GM12878 (cell line): ENCODE measurements around the gene STON1. TPM values are rescaled to one million over a fixed set of nuclear protein-coding genes. Genes with fewer than 3 reads are reported as not detected.

Source experiments
- ATAC-seq: fragments of 200-7000 bp; cut with Tn5 transposase; 3 replicates; pipeline ENCODE4 v1.9.1; 2020; ENCODE audit warnings: mild to moderate bottlenecking, moderate library complexity
- BruUV-seq: library from RNA; stranded (reverse); fragments of 400-500 nt; replicated peaks from 2 replicates; lab custom pipeline; 2021; lab: Mats Ljungman, UMichigan
- CTCF ChIA-PET: fragments of 300-600 bp; sonication (Branson Sonifier 250); formaldehyde crosslinking; extraction: SDS; loops from one replicate; lab custom pipeline; 2021; ENCODE audit warnings: inconsistent platforms; lab: Yijun Ruan, JAX
- POLR2A ChIA-PET: fragments of 350-600 bp; formaldehyde crosslinking; extraction: SDS; loops from one replicate; lab custom pipeline; 2021; ENCODE audit warnings: inconsistent platforms; lab: Charles Lee
- RAD21 ChIA-PET: fragments of 300-600 bp; sonication (Branson Sonifier 250); formaldehyde crosslinking; loops from one replicate; lab custom pipeline; 2023; ENCODE audit warnings: antibody characterized with exemption; ENCODE audit not compliant: unreplicated experiment; lab: Charles Lee
- SMC1A ChIA-PET: fragments of 300-600 bp; sonication (Branson Sonifier 250); formaldehyde crosslinking; loops from one replicate; lab custom pipeline; 2023; ENCODE audit not compliant: unreplicated experiment, uncharacterized antibody; lab: Charles Lee
- DNase-seq: peaks from one replicate; pipeline ENCODE4 v3.0.0-alpha.2; 2011; ENCODE audit warnings: low read depth, low spot score
- FAIRE-seq: peaks from 3 replicates; lab custom pipeline; 2011; peaks lifted over from hg19 to GRCh38; lab: Jason Lieb, UNC
- H2AFZ ChIP-seq: 2 replicates; pipeline ENCODE4 v1.6.0; 2011; ENCODE audit warnings: low read depth, low read length, control low read depth; ENCODE audit not compliant: control insufficient read depth
- H3K27ac ChIP-seq: 2 replicates; pipeline ENCODE4 v1.5.1; 2011; ENCODE audit warnings: control low read depth; ENCODE audit not compliant: control insufficient read depth, insufficient read depth
- H3K27me3 ChIP-seq, 2 experiments: replicated peaks in 1 of 2; 2 replicates each; pipeline versions ENCODE4 v1.6.0 to v1.6.1; 2011; ENCODE audit warnings: low read length in 1 of 2; ENCODE audit not compliant: control insufficient read depth in 2 of 2, insufficient read depth in 2 of 2
- H3K36me3 ChIP-seq, 2 experiments: 2 replicates each; pipeline ENCODE4 v1.5.1; 2011; ENCODE audit warnings: low read length in 1 of 2; ENCODE audit not compliant: control insufficient read depth in 2 of 2, insufficient read depth in 2 of 2
- H3K4me1 ChIP-seq: 2 replicates; pipeline ENCODE4 v1.6.1; 2011; ENCODE audit warnings: mild to moderate bottlenecking, low read length, moderate library complexity, mixed read lengths; ENCODE audit not compliant: control insufficient read depth, insufficient read depth
- H3K4me2 ChIP-seq: 2 replicates; pipeline ENCODE4 v1.6.0; 2011; ENCODE audit warnings: control low read depth; ENCODE audit not compliant: control insufficient read depth, insufficient read depth
- H3K4me3 ChIP-seq: fragments of 200-600 bp; sonication (generic); 2 replicates; pipeline ENCODE4 v1.5.1; 2016
- H3K79me2 ChIP-seq: 2 replicates; pipeline ENCODE4 v1.6.0; 2011; ENCODE audit warnings: low read length; ENCODE audit not compliant: control insufficient read depth, insufficient read depth
- H3K9ac ChIP-seq: 2 replicates; pipeline ENCODE4 v1.8.0; 2011; ENCODE audit warnings: low read length, control low read depth, mixed read lengths; ENCODE audit not compliant: control insufficient read depth, insufficient read depth
- H3K9me3 ChIP-seq: replicated peaks from 3 replicates; pipeline ENCODE4 v1.5.1; 2011; ENCODE audit warnings: mild to moderate bottlenecking, low read length; ENCODE audit not compliant: control insufficient read depth, insufficient read depth
- H4K20me1 ChIP-seq: 2 replicates; pipeline ENCODE4 v1.6.0; 2011; ENCODE audit not compliant: control insufficient read depth, insufficient read depth
- CHD1 ChIP-seq: IDR thresholded peaks from 2 replicates; pipeline ENCODE4 v1.6.1; 2012; ENCODE audit warnings: low read depth, low read length, improper control_type of control experiment
- CREB1 ChIP-seq: IDR thresholded peaks from 2 replicates; pipeline ENCODE4 v1.6.1; 2012; ENCODE audit warnings: low read depth, mild to moderate bottlenecking, inconsistent platforms
- EED ChIP-seq: sonication (generic); IDR thresholded peaks from 2 replicates; pipeline ENCODE4 v1.6.1; 2016; ENCODE audit warnings: antibody characterized with exemption, low read depth
- SMARCA5 ChIP-seq: fragments of 450-650 bp; IDR thresholded peaks from 2 replicates; pipeline ENCODE4 v1.6.1; 2017; ENCODE audit warnings: mild to moderate bottlenecking
- SREBF1 ChIP-seq: IDR thresholded peaks from 2 replicates; pipeline ENCODE4 v1.6.1; 2012; ENCODE audit warnings: mild to moderate bottlenecking, low read length
- ZNF24 ChIP-seq: fragments of 450-650 bp; IDR thresholded peaks from 2 replicates; pipeline ENCODE4 v1.6.1; 2017; ENCODE audit warnings: antibody characterized with exemption, mild to moderate bottlenecking
- WGBS: methylation state at CpG from one replicate; pipeline ENCODE4 v1.1.6; 2016; ENCODE audit warnings: low lambda C conversion rate; ENCODE audit not compliant: insufficient replicate concordance, insufficient coverage; ENCODE audit errors: missing lambda C conversion rate; 5-methylcytosine and 5-hydroxymethylcytosine counted together
- in situ Hi-C: fragments of 300-500 bp; cut with MboI; formaldehyde crosslinking; loops from 9 replicates; pipeline ENCODE4 v1.14.3; 2018; ENCODE audit warnings: mixed read lengths
- intact Hi-C: fragments of 100-400 bp; cut with micrococcal nuclease; formaldehyde crosslinking; loops from one replicate; pipeline ENCODE4 v1.14.2; 2022; ENCODE audit not compliant: unreplicated experiment
- polyA plus RNA-seq, 11 experiments: library from polyadenylated mRNA; depleted of rRNA in 4 of 11; unstranded in 6 of 11; stranded (reverse) in 5 of 11; fragments of >200 nt; fragmentation: Nextera tagmentation in 4 of 11; fragmentation: Illumina TruSeq in 1 of 11; extraction: Ambion mirVana in 4 of 11; extraction: Trizol in 1 of 11; gene quantifications; 1 replicate in 1 of 11; 2 replicates in 10 of 11; pipeline versions ENCODE4 v1.2.1 to v1.2.3, GENCODE V29; 2011 to 2016; ENCODE audit warnings: inconsistent platforms in 2 of 11, missing spikeins in 2 of 11, low read depth in 1 of 11
- total RNA-seq, 4 experiments: library from RNA; depleted of rRNA in 3 of 4; stranded (reverse); fragments of >200 nt in 3 of 4; fragmentation: Illumina TruSeq in 1 of 4; extraction: Trizol in 1 of 4; gene quantifications; 2 replicates each; pipeline versions ENCODE4 v1.2.1 to v1.2.3, GENCODE V29; 2013 to 2021
- TF ChIP-seq, protein P1 (sequence below): fragments of 450-650 bp; conservative IDR thresholded peaks from 2 replicates; pipeline ENCODE4 v1.6.1; 2017; ENCODE audit warnings: mild to moderate bottlenecking, moderate library complexity
- TF ChIP-seq, protein P2 (sequence below): fragments of 450-650 bp; IDR thresholded peaks from 2 replicates; pipeline ENCODE4 v1.6.1; 2017; ENCODE audit warnings: mild to moderate bottlenecking, low read depth, inconsistent platforms; ENCODE audit not compliant: poor library complexity, severe bottlenecking
- TF ChIP-seq, protein P3 (sequence below): fragments of 450-650 bp; IDR thresholded peaks from 2 replicates; pipeline ENCODE4 v1.6.1; 2018; ENCODE audit warnings: mild to moderate bottlenecking, low read depth, moderate library complexity; ENCODE audit not compliant: partially characterized antibody

STON1 gene
- total and polyA plus RNA-seq, 10 of the 15 experiments (the other 5 are each of a cell fraction or from before 2014, with no cell fraction given), result 0.11 to 0.90 (median 0.22) TPM; not detected in 2

DNA sequence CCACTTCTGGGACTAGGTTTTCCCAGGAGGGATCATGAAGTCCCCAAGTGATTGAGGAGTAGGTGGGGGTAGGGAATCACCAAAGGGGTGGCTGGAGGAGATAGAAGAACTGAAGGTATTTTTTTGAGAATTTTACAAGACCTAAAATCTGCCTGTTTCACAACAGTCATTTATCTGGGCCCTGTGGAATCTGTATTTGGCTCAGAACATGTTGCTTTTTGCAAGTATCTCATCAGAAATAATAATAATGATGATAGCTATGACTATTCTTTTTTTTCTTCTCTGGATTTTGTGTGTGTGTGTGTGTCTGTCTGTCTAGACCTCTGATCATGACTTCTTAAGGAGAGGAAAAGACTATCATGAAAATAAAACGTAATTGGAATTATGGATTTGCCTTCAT lies 13.9 kb downstream of the STON1 start:
- FAIRE-seq (no peak), ATAC-seq (no peak), DNase-seq (no peak)
- ChIA-PET POLR2A (no interaction called here), RAD21 (no interaction called here), SMC1A (interaction anchor here (0.5 to 1.3 kb wide), 2 partner anchors 11 to 45 kb away, joined by 4 read pairs; no protein-coding TSS in a partner anchor), CTCF (interaction anchor here (0.7 kb wide), 1 partner anchor 1855 kb away, joined by 3 read pairs; no protein-coding TSS in a partner anchor)
- no peak overlapping the region for H3K27ac ChIP-seq
- H3K9ac ChIP-seq, result no peak overlapping the region
- no peak overlapping the region for H3K4me3 ChIP-seq
- TF ChIP-seq ZNF24 (no peak), EED (no peak), CHD1 (no peak), SREBF1 (no peak), CREB1 (no peak), SMARCA5 (no peak)
- TF ChIP-seq, protein P1, sequence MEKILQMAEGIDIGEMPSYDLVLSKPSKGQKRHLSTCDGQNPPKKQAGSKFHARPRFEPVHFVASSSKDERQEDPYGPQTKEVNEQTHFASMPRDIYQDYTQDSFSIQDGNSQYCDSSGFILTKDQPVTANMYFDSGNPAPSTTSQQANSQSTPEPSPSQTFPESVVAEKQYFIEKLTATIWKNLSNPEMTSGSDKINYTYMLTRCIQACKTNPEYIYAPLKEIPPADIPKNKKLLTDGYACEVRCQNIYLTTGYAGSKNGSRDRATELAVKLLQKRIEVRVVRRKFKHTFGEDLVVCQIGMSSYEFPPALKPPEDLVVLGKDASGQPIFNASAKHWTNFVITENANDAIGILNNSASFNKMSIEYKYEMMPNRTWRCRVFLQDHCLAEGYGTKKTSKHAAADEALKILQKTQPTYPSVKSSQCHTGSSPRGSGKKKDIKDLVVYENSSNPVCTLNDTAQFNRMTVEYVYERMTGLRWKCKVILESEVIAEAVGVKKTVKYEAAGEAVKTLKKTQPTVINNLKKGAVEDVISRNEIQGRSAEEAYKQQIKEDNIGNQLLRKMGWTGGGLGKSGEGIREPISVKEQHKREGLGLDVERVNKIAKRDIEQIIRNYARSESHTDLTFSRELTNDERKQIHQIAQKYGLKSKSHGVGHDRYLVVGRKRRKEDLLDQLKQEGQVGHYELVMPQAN, result no peak
- TF ChIP-seq, protein P2, sequence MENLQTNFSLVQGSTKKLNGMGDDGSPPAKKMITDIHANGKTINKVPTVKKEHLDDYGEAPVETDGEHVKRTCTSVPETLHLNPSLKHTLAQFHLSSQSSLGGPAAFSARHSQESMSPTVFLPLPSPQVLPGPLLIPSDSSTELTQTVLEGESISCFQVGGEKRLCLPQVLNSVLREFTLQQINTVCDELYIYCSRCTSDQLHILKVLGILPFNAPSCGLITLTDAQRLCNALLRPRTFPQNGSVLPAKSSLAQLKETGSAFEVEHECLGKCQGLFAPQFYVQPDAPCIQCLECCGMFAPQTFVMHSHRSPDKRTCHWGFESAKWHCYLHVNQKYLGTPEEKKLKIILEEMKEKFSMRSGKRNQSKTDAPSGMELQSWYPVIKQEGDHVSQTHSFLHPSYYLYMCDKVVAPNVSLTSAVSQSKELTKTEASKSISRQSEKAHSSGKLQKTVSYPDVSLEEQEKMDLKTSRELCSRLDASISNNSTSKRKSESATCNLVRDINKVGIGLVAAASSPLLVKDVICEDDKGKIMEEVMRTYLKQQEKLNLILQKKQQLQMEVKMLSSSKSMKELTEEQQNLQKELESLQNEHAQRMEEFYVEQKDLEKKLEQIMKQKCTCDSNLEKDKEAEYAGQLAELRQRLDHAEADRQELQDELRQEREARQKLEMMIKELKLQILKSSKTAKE, result no peak
- TF ChIP-seq, protein P3, sequence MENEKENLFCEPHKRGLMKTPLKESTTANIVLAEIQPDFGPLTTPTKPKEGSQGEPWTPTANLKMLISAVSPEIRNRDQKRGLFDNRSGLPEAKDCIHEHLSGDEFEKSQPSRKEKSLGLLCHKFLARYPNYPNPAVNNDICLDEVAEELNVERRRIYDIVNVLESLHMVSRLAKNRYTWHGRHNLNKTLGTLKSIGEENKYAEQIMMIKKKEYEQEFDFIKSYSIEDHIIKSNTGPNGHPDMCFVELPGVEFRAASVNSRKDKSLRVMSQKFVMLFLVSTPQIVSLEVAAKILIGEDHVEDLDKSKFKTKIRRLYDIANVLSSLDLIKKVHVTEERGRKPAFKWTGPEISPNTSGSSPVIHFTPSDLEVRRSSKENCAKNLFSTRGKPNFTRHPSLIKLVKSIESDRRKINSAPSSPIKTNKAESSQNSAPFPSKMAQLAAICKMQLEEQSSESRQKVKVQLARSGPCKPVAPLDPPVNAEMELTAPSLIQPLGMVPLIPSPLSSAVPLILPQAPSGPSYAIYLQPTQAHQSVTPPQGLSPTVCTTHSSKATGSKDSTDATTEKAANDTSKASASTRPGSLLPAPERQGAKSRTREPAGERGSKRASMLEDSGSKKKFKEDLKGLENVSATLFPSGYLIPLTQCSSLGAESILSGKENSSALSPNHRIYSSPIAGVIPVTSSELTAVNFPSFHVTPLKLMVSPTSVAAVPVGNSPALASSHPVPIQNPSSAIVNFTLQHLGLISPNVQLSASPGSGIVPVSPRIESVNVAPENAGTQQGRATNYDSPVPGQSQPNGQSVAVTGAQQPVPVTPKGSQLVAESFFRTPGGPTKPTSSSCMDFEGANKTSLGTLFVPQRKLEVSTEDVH, result no peak
- no TSS peak for BruUV-seq
- 0% methylated on average over 1 of the region's 1 CpG for WGBS
- no peaks in the 10 kb centered on the region for H3K27me3 ChIP-seq
- H3K9me3 ChIP-seq, result no peaks in the 10 kb centered on the region
- H3K36me3 ChIP-seq, result no peaks in the 10 kb centered on the region
- no peak overlapping the region for H3K4me2 ChIP-seq
- in situ Hi-C loops (no loop called here), intact Hi-C loops (no loop called here)
- no peaks in the 10 kb centered on the region for H4K20me1 ChIP-seq
- H3K4me1 ChIP-seq, result no peaks in the 10 kb centered on the region
- no peaks in the 10 kb centered on the region for H3K79me2 ChIP-seq
- no peak overlapping the region for H2AFZ ChIP-seq
